Measurements from ENCODE around the gene NTRK1.

- no peak for TF ChIP-seq CTCF (IDR thresholded peaks at IDR 0.05)
- TF ChIP-seq POLR2A (IDR thresholded peaks at IDR 0.05) = no peak
Measured at GRCh38 chr1:156822680-156823079, 38.0 kb upstream of the NTRK1 start.
